GM18873 (cell line): ENCODE results near the gene IFI35.
"Not testable (repeated sequence)": the region's sequence is repeated elsewhere in the genome, so short reads cannot be mapped to it uniquely, and the experiment has no call there.

Experiments
- ATAC-seq: cut with Tn5 transposase; IDR thresholded peaks from one replicate; pipeline ENCODE4 v1.9.1; 2021; ENCODE audit warnings: mild to moderate bottlenecking, moderate library complexity, moderate number of reproducible peaks; ENCODE audit not compliant: unreplicated experiment, low FRiP score

The IFI35 gene

GRCh38 chr17:43006639-43007551, at the start of gene IFI35:
IFI35 (plus strand) TSS chr17:43006784; CDS start chr17:43006948, 164 bp downstream.
- peak; percentile 64 for ATAC-seq

GRCh38 chr17:42964161-42964932, 42.2 kb upstream of the IFI35 start, which contains the start of gene AARSD1:
AARSD1 (minus strand) TSS chr17:42964454; CDS start chr17:42964440, 14 bp downstream.
- no peak for ATAC-seq

GRCh38 chr17:42967925-42968324, 38.7 kb upstream of the IFI35 start:
- no peak for ATAC-seq

- ATAC-seq: no peak
Observed at GRCh38 chr17:42969001-42969581, 37.5 kb upstream of the IFI35 start.

GRCh38 chr17:42971589-42971988, 35.0 kb upstream of the IFI35 start:
- no peak for ATAC-seq

GRCh38 chr17:42973323-42973722, 33.3 kb upstream of the IFI35 start:
- ATAC-seq: not testable (repeated sequence)

GRCh38 chr17:42975265-42975664, 31.3 kb upstream of the IFI35 start:
- ATAC-seq: no peak

GRCh38 chr17:42975701-42976100, 30.9 kb upstream of the IFI35 start:
- ATAC-seq: not testable (repeated sequence)

- ATAC-seq: peak; percentile 21
Observed at GRCh38 chr17:42979511-42980273, 26.9 kb upstream of the IFI35 start, which contains the start of gene PTGES3L. PTGES3L (minus strand) TSS chr17:42980080; CDS start chr17:42980053, 27 bp downstream.

GRCh38 chr17:42980274-42980765, 26.3 kb upstream of the IFI35 start, which contains the start of gene RUNDC1:
RUNDC1 (plus strand) TSS chr17:42980565; CDS start chr17:42980577, 12 bp downstream.
- ATAC-seq: peak; percentile 38

- peak; percentile 42 for ATAC-seq
Observed at GRCh38 chr17:42980766-42981397, 25.7 kb upstream of the IFI35 start.

- ATAC-seq: no peak
Observed at GRCh38 chr17:42982266-42982665, 24.3 kb upstream of the IFI35 start.

- no peak for ATAC-seq
Observed at GRCh38 chr17:42985225-42985624, 21.4 kb upstream of the IFI35 start.

GRCh38 chr17:42989141-42989540, 17.4 kb upstream of the IFI35 start:
- no peak for ATAC-seq

GRCh38 chr17:42989726-42990652, 16.6 kb upstream of the IFI35 start:
- ATAC-seq: no peak

GRCh38 chr17:42991471-42991870, 15.1 kb upstream of the IFI35 start:
- ATAC-seq: no peak

GRCh38 chr17:42992872-42993271, 13.7 kb upstream of the IFI35 start:
- ATAC-seq: no peak

GRCh38 chr17:42993913-42994312, 12.7 kb upstream of the IFI35 start:
- ATAC-seq: not testable (repeated sequence)
